H1 (cell line): ENCODE results near the gene HMGXB3. TPM values are rescaled to one million over a fixed set of nuclear protein-coding genes. Genes with fewer than 3 reads are reported as not detected.

ENCODE experiments used
- CTCF ChIA-PET: fragments of 300-600 bp; sonication (Branson Sonifier 250); formaldehyde crosslinking; loops from one replicate; lab custom pipeline; 2021; ENCODE audit not compliant: partially characterized antibody; lab: Charles Lee
- POLR2A ChIA-PET: fragments of 300-600 bp; sonication (Branson Sonifier 250); formaldehyde crosslinking; loops from one replicate; lab custom pipeline; 2021; ENCODE audit warnings: inconsistent platforms; ENCODE audit not compliant: partially characterized antibody; lab: Charles Lee
- DNase-seq, 2 experiments: peaks; one replicate each; pipeline versions ENCODE4 v3.0.0 to v3.0.0-alpha.2; 2010 to 2022; ENCODE audit warnings: low spot score in 2 of 2, low read depth in 1 of 2, mixed read lengths in 1 of 2
- FAIRE-seq: peaks from 2 replicates; lab custom pipeline; 2011; peaks lifted over from hg19 to GRCh38; lab: Jason Lieb, UNC
- H2AFZ ChIP-seq: 2 replicates; pipeline ENCODE4 v1.8.1; 2012; ENCODE audit warnings: low read length, inconsistent platforms
- H2AK5ac ChIP-seq: 2 replicates; pipeline ENCODE4 v1.6.1; 2013; ENCODE audit warnings: low read depth, low read length
- H2BK120ac ChIP-seq: replicated peaks from 2 replicates; pipeline ENCODE3; 2013; ENCODE audit warnings: low read depth, low read length, inconsistent platforms
- H2BK12ac ChIP-seq: 2 replicates; pipeline ENCODE4 v1.6.1; 2013; ENCODE audit warnings: low read depth, low read length
- H2BK15ac ChIP-seq: 2 replicates; pipeline ENCODE4 v1.6.1; 2013; ENCODE audit warnings: low read length
- H2BK20ac ChIP-seq: 2 replicates; pipeline ENCODE4 v1.6.1; 2013; ENCODE audit warnings: low read length
- H2BK5ac ChIP-seq: 2 replicates; pipeline ENCODE4 v1.6.1; 2013; ENCODE audit warnings: low read depth, low read length
- H3K14ac ChIP-seq: 2 replicates; pipeline ENCODE4 v1.6.1; 2013; ENCODE audit warnings: inconsistent platforms; ENCODE audit not compliant: insufficient read length
- H3K18ac ChIP-seq: 2 replicates; pipeline ENCODE4 v1.6.1; 2013; ENCODE audit warnings: low read length; ENCODE audit errors: extremely low read depth
- H3K23ac ChIP-seq: 2 replicates; pipeline ENCODE4 v1.6.1; 2013; ENCODE audit warnings: inconsistent platforms; ENCODE audit not compliant: insufficient read length
- H3K23me2 ChIP-seq: 2 replicates; pipeline ENCODE4 v1.6.1; 2013; ENCODE audit warnings: low read depth, low read length
- H3K27ac ChIP-seq: 2 replicates; pipeline ENCODE4 v1.6.1; 2011; ENCODE audit warnings: low read depth, low read length, inconsistent platforms
- H3K27me3 ChIP-seq, 4 experiments: replicated peaks in 1 of 4; 1 replicate in 1 of 4; 2 replicates in 3 of 4; pipeline versions ENCODE4 v1.6.1 to v1.8.1; 2011 to 2013; ENCODE audit warnings: low read length in 3 of 4, mild to moderate bottlenecking in 3 of 4, inconsistent platforms in 2 of 4, mixed read lengths in 2 of 4, moderate library complexity in 1 of 4; ENCODE audit not compliant: control insufficient read depth in 3 of 4, insufficient read depth in 3 of 4; ENCODE audit errors: extremely low read depth in 1 of 4
- H3K36me3 ChIP-seq, 4 experiments: 2 replicates each; pipeline versions ENCODE4 v1.6.1 to v1.8.1; 2011 to 2013; ENCODE audit warnings: mild to moderate bottlenecking in 4 of 4, low read length in 3 of 4, moderate library complexity in 2 of 4, control low read depth in 1 of 4, inconsistent platforms in 1 of 4; ENCODE audit not compliant: insufficient read depth in 4 of 4, control insufficient read depth in 2 of 4
- H3K4ac ChIP-seq: replicated peaks from 2 replicates; pipeline ENCODE3; 2013; ENCODE audit warnings: low read length, low read depth, mixed read lengths, inconsistent platforms; ENCODE audit not compliant: insufficient read length
- H3K4me1 ChIP-seq, 4 experiments: replicated peaks in 1 of 4; 1 replicate in 1 of 4; 2 replicates in 3 of 4; pipeline versions ENCODE4 v1.6.1 to v1.8.1; 2011 to 2013; ENCODE audit warnings: low read length in 3 of 4, inconsistent platforms in 2 of 4, mixed read lengths in 1 of 4; ENCODE audit not compliant: insufficient read depth in 4 of 4, control insufficient read depth in 3 of 4
- H3K4me2 ChIP-seq, 2 experiments: 2 replicates each; pipeline versions ENCODE4 v1.6.1 to v1.8.1; 2011 to 2013; ENCODE audit warnings: low read depth in 2 of 2, low read length in 2 of 2, control low read depth in 1 of 2, inconsistent platforms in 1 of 2, mild to moderate bottlenecking in 1 of 2; ENCODE audit not compliant: insufficient read depth in 1 of 2
- H3K4me3 ChIP-seq, 4 experiments: fragments of 200-600, 300-600 bp in 1 of 4; sonication (generic), shearing (Covaris generic), sonication (Bioruptor Twin) in 1 of 4; 2 replicates each; pipeline versions ENCODE4 v1.5.1 to v1.8.1; 2011 to 2016; ENCODE audit warnings: low read length in 4 of 4, low read depth in 3 of 4, control low read depth in 2 of 4, inconsistent platforms in 2 of 4, mild to moderate bottlenecking in 2 of 4, mixed read lengths in 1 of 4, moderate library complexity in 1 of 4; ENCODE audit not compliant: insufficient read depth in 2 of 4; ENCODE audit errors: extremely low read depth in 1 of 4
- H3K56ac ChIP-seq: replicated peaks from 2 replicates; pipeline ENCODE3; 2013; ENCODE audit warnings: low read depth, mild to moderate bottlenecking, mixed read lengths, low read length, inconsistent platforms; ENCODE audit not compliant: insufficient read length
- H3K79me1 ChIP-seq: 2 replicates; pipeline ENCODE4 v1.6.1; 2013; ENCODE audit warnings: low read depth, low read length, control low read depth
- H3K79me2 ChIP-seq, 2 experiments: 2 replicates each; pipeline versions ENCODE4 v1.6.1 to v1.8.1; 2012 to 2013; ENCODE audit warnings: low read length in 2 of 2, mild to moderate bottlenecking in 2 of 2, inconsistent platforms in 1 of 2; ENCODE audit not compliant: insufficient read depth in 2 of 2, control insufficient read depth in 1 of 2
- H3K9ac ChIP-seq, 4 experiments: replicated peaks in 1 of 4; 1 replicate in 1 of 4; 2 replicates in 3 of 4; pipeline versions ENCODE4 v1.6.1 to v1.8.1; 2011 to 2013; ENCODE audit warnings: low read depth in 3 of 4, low read length in 3 of 4, control low read depth in 2 of 4, mild to moderate bottlenecking in 2 of 4, moderate library complexity in 2 of 4, inconsistent platforms in 1 of 4; ENCODE audit errors: extremely low read depth in 1 of 4
- H3K9me3 ChIP-seq, 2 experiments: 2 replicates each; pipeline versions ENCODE4 v1.6.1 to v1.8.1; 2012 to 2013; ENCODE audit warnings: mild to moderate bottlenecking in 2 of 2, moderate library complexity in 2 of 2, control low read depth in 1 of 2, inconsistent platforms in 1 of 2, low read depth in 1 of 2, low read length in 1 of 2, mixed read lengths in 1 of 2; ENCODE audit not compliant: insufficient read depth in 2 of 2
- H4K20me1 ChIP-seq, 2 experiments: replicated peaks in 1 of 2; 2 replicates each; pipeline versions ENCODE3 to v1.8.1; 2011 to 2013; ENCODE audit warnings: inconsistent platforms in 2 of 2, low read length in 2 of 2, mild to moderate bottlenecking in 1 of 2; ENCODE audit not compliant: insufficient read depth in 2 of 2, control insufficient read depth in 1 of 2
- H4K5ac ChIP-seq: 2 replicates; pipeline ENCODE4 v1.6.1; 2013; ENCODE audit warnings: low read length, low read depth, mixed read lengths, inconsistent platforms; ENCODE audit not compliant: insufficient read length
- H4K8ac ChIP-seq: 2 replicates; pipeline ENCODE4 v1.8.0; 2013; ENCODE audit warnings: mild to moderate bottlenecking, moderate library complexity, low read length, inconsistent platforms; ENCODE audit not compliant: insufficient read depth; ENCODE audit errors: extremely low read depth
- H4K91ac ChIP-seq: replicated peaks from 2 replicates; pipeline ENCODE3; 2013; ENCODE audit warnings: low read length, mixed read lengths, inconsistent platforms; ENCODE audit not compliant: insufficient read length
- ASH2L ChIP-seq: fragments of 200-600, 300-600 bp; sonication (generic); IDR thresholded peaks from one replicate; pipeline ENCODE4 v1.7.1; 2017; ENCODE audit warnings: low read length
- CEBPB ChIP-seq: IDR thresholded peaks from 2 replicates; pipeline ENCODE4 v1.6.1; 2012; ENCODE audit warnings: low read depth, low read length
- KDM5A ChIP-seq: fragments of 200-600 bp; IDR thresholded peaks from 2 replicates; pipeline ENCODE4 v1.7.1; 2012; ENCODE audit warnings: mild to moderate bottlenecking, low read length, inconsistent platforms, mixed read lengths
- RAD21 ChIP-seq, 2 experiments: IDR thresholded peaks in 1 of 2; conservative IDR thresholded peaks in 1 of 2; 2 replicates each; pipeline ENCODE4 v1.6.1; 2011; ENCODE audit warnings: low read depth in 2 of 2, low read length in 2 of 2, improper control_type of control experiment in 1 of 2, inconsistent platforms in 1 of 2, mild to moderate bottlenecking in 1 of 2, moderate library complexity in 1 of 2
- RBBP5 ChIP-seq: IDR thresholded peaks from 2 replicates; pipeline ENCODE4 v1.7.1; 2012; ENCODE audit warnings: low read depth, mild to moderate bottlenecking, inconsistent platforms, low read length, moderate library complexity, borderline replicate concordance
- RNF2 ChIP-seq: fragments of 200-900, 300-1000 bp; sonication (generic); IDR thresholded peaks from 2 replicates; pipeline ENCODE4 v1.7.1; 2016; ENCODE audit warnings: borderline replicate concordance, low read depth, mild to moderate bottlenecking, antibody characterized with exemption, low read length; ENCODE audit not compliant: poor library complexity, severe bottlenecking; ENCODE audit errors: missing control alignments
- SAP30 ChIP-seq: fragments of 300-600 bp; sonication (generic); IDR thresholded peaks from 2 replicates; pipeline ENCODE4 v1.7.1; 2012; ENCODE audit warnings: low read length, moderate library complexity, mild to moderate bottlenecking, inconsistent platforms; ENCODE audit not compliant: insufficient read depth, insufficient replicate concordance
- SP1 ChIP-seq: IDR thresholded peaks from 2 replicates; pipeline ENCODE4 v1.6.1; 2011; ENCODE audit warnings: low read depth, low read length
- SRF ChIP-seq: IDR thresholded peaks from 2 replicates; pipeline ENCODE4 v1.6.1; 2011; ENCODE audit warnings: mild to moderate bottlenecking, low read depth, low read length, moderate library complexity
- TAF7 ChIP-seq: optimal IDR thresholded peaks from 2 replicates; pipeline ENCODE3; 2011; ENCODE audit warnings: low read depth, mild to moderate bottlenecking, inconsistent platforms, low read length, moderate library complexity, borderline replicate concordance
- WGBS, 2 experiments: shearing (Covaris generic) in 1 of 2; methylation state at CpG; one replicate each; pipeline versions ENCODE4 v1.1.6 to v1.1.7; 2013 to 2015; ENCODE audit warnings: low lambda C conversion rate in 2 of 2, mixed read lengths in 2 of 2, inconsistent platforms in 1 of 2, low coverage in 1 of 2, missing lambda C conversion rate in 1 of 2; ENCODE audit not compliant: insufficient replicate concordance in 2 of 2, insufficient coverage in 1 of 2, insufficient read length in 1 of 2; ENCODE audit errors: extremely low coverage in 1 of 2, missing lambda C conversion rate in 1 of 2; 5-methylcytosine and 5-hydroxymethylcytosine counted together
- polyA plus RNA-seq, 7 experiments: library from polyadenylated mRNA; depleted of rRNA in 3 of 7; stranded (reverse) in 5 of 7; unstranded in 2 of 7; fragments of >200 nt in 5 of 7; fragments of 200-250 nt in 2 of 7; gene quantifications; 1 replicate in 5 of 7; 2 replicates in 1 of 7; 4 replicates in 1 of 7; pipeline versions ENCODE4 v1.2.1 to v1.2.3, GENCODE V29; 2011 to 2013; ENCODE audit warnings: missing spikeins in 2 of 7, mixed read lengths in 2 of 7
- total RNA-seq: library from RNA; stranded (reverse); fragmentation: NEBNext Ultra II Directional; extraction: Animal tissue kit (Norgen Biotek cat#: 25700); gene quantifications from 2 replicates; pipeline ENCODE4 v1.2.1, GENCODE V29; 2021
- TF ChIP-seq, protein P1 (sequence below): IDR thresholded peaks from 2 replicates; pipeline ENCODE4 v1.6.1; 2011; ENCODE audit warnings: low read depth, mild to moderate bottlenecking, low read length; ENCODE audit not compliant: insufficient read depth

Gene HMGXB3
- total and polyA plus RNA-seq, 2 of the 8 experiments (the other 6 are each of a cell fraction or from before 2014, with no cell fraction given): 26.8 to 28.0 TPM

DNA sequence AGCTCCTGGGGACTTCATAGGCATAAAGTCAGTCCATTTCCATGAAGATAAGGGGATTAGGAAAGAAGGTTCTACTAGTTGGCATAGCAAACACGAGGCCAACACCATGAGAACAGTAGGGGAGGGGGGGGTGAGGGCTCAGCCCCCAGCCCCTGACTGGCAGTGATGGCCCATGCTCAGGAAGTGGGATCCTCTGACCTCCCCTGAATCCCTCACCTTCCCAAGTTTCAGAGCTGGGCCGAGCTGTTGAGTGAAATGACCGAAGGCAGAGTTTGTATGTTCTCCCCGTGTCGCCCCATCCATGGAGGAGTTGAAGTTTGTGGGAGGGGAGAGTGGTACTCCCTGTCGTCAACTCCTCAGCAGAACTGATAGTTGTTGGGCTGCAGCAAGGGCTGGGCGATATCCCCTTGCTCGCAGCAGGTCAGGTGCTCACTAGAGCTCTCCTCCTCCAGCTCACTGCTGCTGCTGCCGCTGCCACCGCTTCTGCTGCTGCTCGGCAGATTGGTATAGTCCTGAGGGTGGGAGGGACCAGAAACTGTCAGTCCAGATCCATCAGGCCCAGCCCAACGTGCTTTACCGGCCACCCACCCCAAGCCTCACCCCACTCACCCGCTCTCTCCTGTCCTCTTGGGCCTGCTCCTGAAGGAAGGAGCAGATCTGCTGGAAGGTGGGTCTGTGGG lies 53.3 kb downstream of the HMGXB3 start:
- FAIRE-seq (no peak), DNase-seq (no peak)
- Histone ChIP-seq H3K9me3 (no peaks in the 10 kb centered on the region), H2AFZ (no peak overlapping the region), H3K9ac (no peak overlapping the region), H2BK15ac (no peak overlapping the region), H3K4me3 (no peak overlapping the region), H3K4me1 (peaks cover 0 to 6% (median 2%) of the 10 kb centered on the region in 4 experiments; a peak in 4 of 7 replicates), H2BK12ac (no peak overlapping the region), H2BK20ac (no peak overlapping the region), H3K27ac (no peak overlapping the region), H4K20me1 (peaks cover 0 to 9% of the 10 kb centered on the region in 2 experiments), H4K91ac (no peak overlapping the region), H3K79me1 (no peaks in the 10 kb centered on the region), H3K23ac (no peak overlapping the region), H4K5ac (no peak overlapping the region), H3K36me3 (peaks cover 21 to 43% (median 37%) of the 10 kb centered on the region in 4 experiments; a peak in 7 of 8 replicates), H3K14ac (no peak overlapping the region), H2AK5ac (no peak overlapping the region), H3K56ac (no peak overlapping the region), H3K4ac (no peak overlapping the region), H4K8ac (no peak overlapping the region), H3K18ac (no peak overlapping the region), H2BK120ac (no peak overlapping the region), H3K23me2 (no peaks in the 10 kb centered on the region), H3K79me2 (no peaks in the 10 kb centered on the region), H2BK5ac (no peak overlapping the region), H3K27me3 (no peaks in the 10 kb centered on the region; a peak in 2 of 7 replicates), H3K4me2 (no peak overlapping the region)
- ChIA-PET CTCF (interaction anchor here (1.2 to 1.3 kb wide), 3 partner anchors 62 to 109 kb away, joined by 4 read pairs; no protein-coding TSS in a partner anchor), POLR2A (interaction anchor here (1.5 kb wide), 1 partner anchor 9 kb away, joined by 6 read pairs; no protein-coding TSS in a partner anchor)
- 95% methylated on average over 14 of the region's 14 CpGs; no CpG with 5 or more reads in 1 of the 2 experiments for WGBS, 2 experiments
- TF ChIP-seq RNF2 (no peak), KDM5A (no peak), RAD21 (IDR thresholded peaks at IDR 0.05 in 1 of 2, conservative IDR thresholded peaks at IDR 0.05 in 1 of 2; ENCODE audit: low read depth in 2 of 2, low read length in 2 of 2) (no peak), SP1 (no peak), SAP30 (no peak), TAF7 (no peak), RBBP5 (no peak), ASH2L (no peak), CEBPB (no peak), SRF (no peak)
- TF ChIP-seq, protein P1, sequence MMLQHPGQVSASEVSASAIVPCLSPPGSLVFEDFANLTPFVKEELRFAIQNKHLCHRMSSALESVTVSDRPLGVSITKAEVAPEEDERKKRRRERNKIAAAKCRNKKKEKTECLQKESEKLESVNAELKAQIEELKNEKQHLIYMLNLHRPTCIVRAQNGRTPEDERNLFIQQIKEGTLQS: no peak
